Vagina (tissue), 2 donors: ENCODE data around the gene OR52A5. TPM values are rescaled to one million over a fixed set of nuclear protein-coding genes. Genes with fewer than 3 reads are reported as not detected.
"Not testable (repeated sequence)": the region's sequence is repeated elsewhere in the genome, so short reads cannot be mapped to it uniquely, and the experiment has no call there.

ENCODE experiments used
- DNase-seq, 2 donors: peaks; one replicate each; pipeline ENCODE4 v3.0.0-alpha.2; 2017; ENCODE audit errors: extremely low spot score in 2 of 2
- H3K27ac ChIP-seq: fragments of 200-600 bp; sonication (generic); one replicate; pipeline ENCODE4 v1.5.1; 2019
- H3K27me3 ChIP-seq: fragments of 200-600 bp; sonication (generic); one replicate; pipeline ENCODE4 v1.5.1; 2019
- H3K36me3 ChIP-seq, 2 donors: fragments of 200-600 bp; sonication (generic); one replicate each; pipeline ENCODE4 v1.5.1; 2017 to 2019
- H3K4me1 ChIP-seq: fragments of 200-600 bp; sonication (generic); one replicate; pipeline ENCODE4 v1.5.1; 2019
- H3K4me3 ChIP-seq, 2 donors: fragments of 200-600 bp; sonication (generic); 1 replicate in 1 of 2; 2 replicates in 1 of 2; pipeline ENCODE4 v1.5.1; 2016 to 2019
- H3K9me3 ChIP-seq: fragments of 200-600 bp; sonication (generic); one replicate; pipeline ENCODE4 v1.5.1; 2019
- CTCF ChIP-seq, 3 experiments: fragments of 450-650 bp in 2 of 3; fragments of 200-600 bp in 1 of 3; sonication (generic) in 1 of 3; IDR thresholded peaks; one replicate each; pipeline ENCODE4 v1.5.1; 2017 to 2019; ENCODE audit warnings: antibody characterized with exemption in 3 of 3, mild to moderate bottlenecking in 2 of 3, moderate library complexity in 2 of 3
- POLR2A ChIP-seq, 2 donors: fragments of 450-650 bp; IDR thresholded peaks; one replicate each; pipeline ENCODE4 v1.6.1; 2017; ENCODE audit warnings: antibody characterized with exemption in 2 of 2, mild to moderate bottlenecking in 2 of 2, moderate library complexity in 2 of 2
- POLR2AphosphoS5 ChIP-seq, 2 donors: sonication (generic); formaldehyde crosslinking; IDR thresholded peaks; one replicate each; pipeline ENCODE4 v1.9.0; 2017; ENCODE audit warnings: antibody characterized with exemption in 2 of 2, mild to moderate bottlenecking in 2 of 2, low read depth in 1 of 2; ENCODE audit not compliant: insufficient read depth in 1 of 2
- intact Hi-C: fragments of 100-400 bp; cut with DNase I; formaldehyde crosslinking; loops from one replicate; pipeline ENCODE4 v1.15.1; 2023
- total RNA-seq: library from RNA; depleted of rRNA; stranded (reverse); fragments of >200 nt; gene quantifications from one replicate; pipeline ENCODE4 v1.2.3, GENCODE V29; 2016

OR52A5 gene
- not detected for total RNA-seq

- Histone ChIP-seq H3K27ac (no peak within 1 kb of the TSS), H3K36me3 (no peaks in the 10 kb centered on the region), H3K27me3 (peaks cover 4% of the 10 kb centered on the region), H3K4me1 (no peaks in the 10 kb centered on the region), H3K4me3 (no peak within 1 kb of the TSS), H3K9me3 (no peaks in the 10 kb centered on the region)
- TF ChIP-seq POLR2AphosphoS5 (IDR thresholded peaks at IDR 0.05; ENCODE audit: insufficient read depth in 1 of 2, low read depth in 1 of 2): no peak
- no peak for TF ChIP-seq CTCF (IDR thresholded peaks at IDR 0.05)
- TF ChIP-seq POLR2A (IDR thresholded peaks at IDR 0.05): no peak
- intact Hi-C loops: no loop called here
- DNase-seq: no peak
These were observed at the start of gene OR52A5 for GRCh38 chr11:5137996-5138395. TSS of gene OR52A5 (minus strand) at chr11:5138356. CDS start at chr11:5132642, 5,714 bp downstream.

- Histone ChIP-seq H3K4me3 (no peak overlapping the region), H3K9me3 (no peaks in the 10 kb centered on the region), H3K27ac (no peak overlapping the region), H3K4me1 (no peaks in the 10 kb centered on the region), H3K27me3 (no peaks in the 10 kb centered on the region), H3K36me3 (no peaks in the 10 kb centered on the region)
- no peak for DNase-seq
- no peak for TF ChIP-seq POLR2A (IDR thresholded peaks at IDR 0.05)
- no peak for TF ChIP-seq CTCF (IDR thresholded peaks at IDR 0.05)
- TF ChIP-seq POLR2AphosphoS5 (IDR thresholded peaks at IDR 0.05; ENCODE audit: insufficient read depth in 1 of 2, low read depth in 1 of 2): no peak
- intact Hi-C loops: no loop called here
These were observed 40.1 kb upstream of the OR52A5 start for GRCh38 chr11:5178046-5178837.

GRCh38 chr11:5174934-5175333, 36.8 kb upstream of the OR52A5 start:
- no peak for DNase-seq
- intact Hi-C loops: no loop called here
- Histone ChIP-seq H3K9me3 (no peaks in the 10 kb centered on the region), H3K27me3 (no peaks in the 10 kb centered on the region), H3K36me3 (no peaks in the 10 kb centered on the region), H3K4me1 (no peaks in the 10 kb centered on the region), H3K4me3 (no peak overlapping the region), H3K27ac (no peak overlapping the region)
- no peak for TF ChIP-seq POLR2A (IDR thresholded peaks at IDR 0.05)
- no peak for TF ChIP-seq CTCF (IDR thresholded peaks at IDR 0.05)
- no peak for TF ChIP-seq POLR2AphosphoS5 (IDR thresholded peaks at IDR 0.05; ENCODE audit: insufficient read depth in 1 of 2, low read depth in 1 of 2)

GRCh38 chr11:5171856-5172255, 33.7 kb upstream of the OR52A5 start:
- DNase-seq: no peak
- Histone ChIP-seq H3K4me1 (no peaks in the 10 kb centered on the region), H3K36me3 (no peaks in the 10 kb centered on the region), H3K27ac (no peak overlapping the region), H3K4me3 (no peak overlapping the region), H3K9me3 (no peaks in the 10 kb centered on the region), H3K27me3 (no peaks in the 10 kb centered on the region)
- TF ChIP-seq POLR2A (IDR thresholded peaks at IDR 0.05) (no peak), CTCF (IDR thresholded peaks at IDR 0.05) (no peak)
- intact Hi-C loops: no loop called here

GRCh38 chr11:5165898-5166297, 27.7 kb upstream of the OR52A5 start:
- H3K4me3 ChIP-seq, DNase-seq, H3K9me3 ChIP-seq, H3K27ac ChIP-seq, H3K4me1 ChIP-seq, H3K36me3 ChIP-seq, intact Hi-C loops, H3K27me3 ChIP-seq: not testable (repeated sequence)

GRCh38 chr11:5164807-5165206, 26.7 kb upstream of the OR52A5 start:
- intact Hi-C loops, H3K4me3 ChIP-seq, H3K9me3 ChIP-seq, H3K27me3 ChIP-seq, DNase-seq, H3K27ac ChIP-seq, H3K4me1 ChIP-seq, H3K36me3 ChIP-seq: not testable (repeated sequence)

- intact Hi-C loops, H3K27me3 ChIP-seq, H3K4me3 ChIP-seq, DNase-seq, H3K4me1 ChIP-seq, H3K9me3 ChIP-seq, H3K36me3 ChIP-seq, H3K27ac ChIP-seq: not testable (repeated sequence)
These were observed 22.9 kb upstream of the OR52A5 start for GRCh38 chr11:5161045-5161444.

GRCh38 chr11:5160217-5160616, 22.1 kb upstream of the OR52A5 start:
- intact Hi-C loops, DNase-seq, H3K27ac ChIP-seq, H3K36me3 ChIP-seq, H3K4me3 ChIP-seq, H3K9me3 ChIP-seq, H3K27me3 ChIP-seq, H3K4me1 ChIP-seq: not testable (repeated sequence)
